PFSK-1 (cell line): ENCODE results near the gene CMTM6.

Experiments used
- POLR2AphosphoS5 ChIP-seq: IDR thresholded peaks from 2 replicates; pipeline ENCODE4 v1.6.1; 2012; ENCODE audit warnings: low read depth, mild to moderate bottlenecking, control low read depth, low read length, moderate library complexity
- REST ChIP-seq, 2 experiments: IDR thresholded peaks; 2 replicates each; pipeline versions ENCODE4 v1.6.1 to v1.8.0; 2011 to 2012; ENCODE audit warnings: low read depth in 2 of 2, low read length in 2 of 2, control low read depth in 1 of 2, inconsistent platforms in 1 of 2, mild to moderate bottlenecking in 1 of 2, moderate library complexity in 1 of 2; ENCODE audit not compliant: insufficient read depth in 1 of 2
- SIN3A ChIP-seq: IDR thresholded peaks from 2 replicates; pipeline ENCODE4 v1.6.1; 2012; ENCODE audit warnings: mild to moderate bottlenecking, low read length, moderate library complexity, borderline replicate concordance; ENCODE audit not compliant: insufficient read depth
- TAF1 ChIP-seq: IDR thresholded peaks from 2 replicates; pipeline ENCODE4 v1.6.1; 2012; ENCODE audit warnings: low read length, control low read depth, borderline replicate concordance; ENCODE audit not compliant: insufficient read depth

DNA sequence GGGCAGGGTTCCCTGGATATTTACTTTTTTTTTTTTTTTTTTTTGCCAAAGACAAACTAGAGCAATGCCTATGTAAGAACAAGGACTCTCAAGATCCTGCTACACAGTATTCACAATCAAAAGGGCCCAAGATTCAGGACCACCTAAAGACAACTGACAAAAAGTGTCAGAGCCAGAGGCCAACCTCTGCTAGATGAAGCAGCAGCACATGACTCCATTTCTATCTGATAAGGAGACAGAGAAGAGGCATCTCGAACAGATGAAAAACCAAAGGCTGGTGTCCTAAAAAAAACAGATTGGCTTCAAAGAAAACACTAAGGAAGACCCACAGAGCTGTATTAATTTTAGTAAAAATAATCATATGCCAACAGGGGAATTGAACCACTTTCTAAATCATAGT lies 20.0 kb downstream of the CMTM6 start:
- no peak for TF ChIP-seq TAF1
- no peak for TF ChIP-seq POLR2AphosphoS5
- no peak for TF ChIP-seq REST (IDR thresholded peaks at IDR 0.05; ENCODE audit: insufficient read depth in 1 of 2, low read depth in 2 of 2, low read length in 2 of 2)
- TF ChIP-seq SIN3A = no peak
